NCI-H1092 treated with DMSO at 0.1 percent for 48 hours (cell line): Measurements from ENCODE around the gene PKDREJ.
A peak's percentile ranks its signal among the peaks of the same experiment; 100 is the strongest.
"Not testable (repeated sequence)": the region's sequence is repeated elsewhere in the genome, so short reads cannot be mapped to it uniquely, and the experiment has no call there.

Source experiments
- DNase-seq: peaks from one replicate; lab custom pipeline; 2025; lab: John Stamatoyannopoulos, UW

Gene PKDREJ

DNA sequence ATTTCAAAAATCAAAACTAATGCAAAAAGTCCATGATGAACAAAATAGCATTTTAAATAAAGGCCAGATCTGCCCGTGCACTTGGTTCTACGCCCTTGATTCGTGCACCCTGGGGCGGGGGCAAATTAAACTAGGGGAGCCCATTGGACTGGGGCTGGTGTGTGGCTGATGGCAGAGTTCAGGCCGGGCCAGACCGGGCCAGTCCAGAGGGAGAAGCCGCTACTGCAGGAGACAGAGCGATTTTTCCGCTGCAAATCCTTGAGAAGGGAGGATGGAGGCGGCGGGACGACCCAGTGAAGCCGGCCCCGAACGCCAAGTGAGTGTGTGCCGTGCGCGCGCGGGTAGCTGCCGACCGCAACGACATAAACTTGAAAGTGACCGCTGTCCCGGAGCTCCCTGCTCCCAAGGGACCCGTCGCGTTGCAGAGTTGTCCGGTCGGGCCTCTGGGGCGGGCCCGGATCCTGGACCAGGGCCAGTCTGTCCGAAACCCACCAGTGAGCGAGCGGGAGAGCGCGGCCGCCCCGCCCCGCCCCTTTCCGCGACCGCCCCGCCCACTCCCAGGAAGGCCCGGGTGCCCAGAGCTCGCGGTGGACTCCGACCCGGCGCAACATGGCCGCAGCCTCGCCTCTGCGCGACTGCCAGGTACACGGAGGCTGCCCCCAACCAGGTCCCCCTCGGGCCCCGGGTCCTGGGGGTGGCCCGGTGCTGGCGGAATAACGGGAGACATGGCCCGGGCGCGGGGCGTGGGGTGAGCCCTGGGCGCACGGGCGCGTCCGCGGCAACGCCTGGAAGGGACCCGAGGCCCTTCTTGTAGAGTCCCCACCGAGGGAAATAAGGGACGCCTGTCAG is 4.5 kb upstream of the PKDREJ start, which contains the start of gene TTC38:
Gene TTC38 (plus strand): TSS at position 578 of the 849 bp plus-strand sequence. CDS start 32 bp downstream, at position 610.
- peak; percentile 2 for DNase-seq

DNA sequence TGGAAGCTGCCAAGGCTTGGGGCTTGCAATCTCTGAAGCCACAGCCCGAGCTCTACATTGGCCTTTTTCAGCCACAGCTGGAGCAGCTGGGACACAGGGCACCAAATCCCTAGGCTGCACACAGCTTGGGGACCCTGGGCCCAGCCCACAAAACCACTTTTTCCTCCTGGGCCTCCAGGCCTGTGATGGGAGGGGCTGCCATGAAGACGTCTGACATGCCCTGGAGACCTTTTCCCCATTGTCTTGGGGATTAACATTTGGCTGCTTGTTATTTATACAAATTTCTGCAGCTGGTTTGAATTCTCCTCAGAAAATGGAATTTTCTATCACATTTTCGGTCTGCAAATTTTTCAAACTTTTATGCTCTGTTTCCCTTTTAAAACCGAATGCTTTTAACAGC is 2.5 kb upstream of the PKDREJ start:
- DNase-seq = not testable (repeated sequence)

- DNase-seq = not testable (repeated sequence)
Measured at GRCh38 chr22:46264520-46264919, 1.4 kb upstream of the PKDREJ start.

- no peak for DNase-seq
Measured at GRCh38 chr22:46262449-46263215, 511 bp downstream of the PKDREJ start.

- no peak for DNase-seq
Measured at GRCh38 chr22:46260038-46260437, 3.1 kb downstream of the PKDREJ start.

DNA sequence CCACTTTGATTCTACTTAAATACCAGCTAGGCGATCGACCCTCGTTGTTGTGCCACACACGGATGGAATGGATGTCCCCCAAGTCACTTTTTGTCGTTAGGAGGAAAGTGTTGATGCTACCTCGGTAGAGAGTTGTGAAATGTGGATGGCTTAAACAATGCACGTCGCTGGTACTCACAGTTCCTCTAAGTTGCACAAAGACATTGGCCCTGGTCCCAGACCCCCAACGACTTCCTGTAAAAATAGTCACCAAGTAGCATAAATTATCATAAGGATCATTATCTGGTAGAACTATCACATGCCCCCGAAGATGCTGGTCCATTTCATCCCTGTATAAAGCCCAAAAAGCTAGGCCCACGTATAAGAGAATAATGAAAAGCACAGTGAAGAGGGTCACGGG is 3.8 kb downstream of the PKDREJ start:
- DNase-seq = no peak

GRCh38 chr22:46256358-46256958 is 6.7 kb downstream of the PKDREJ start:
- DNase-seq = no peak

DNA sequence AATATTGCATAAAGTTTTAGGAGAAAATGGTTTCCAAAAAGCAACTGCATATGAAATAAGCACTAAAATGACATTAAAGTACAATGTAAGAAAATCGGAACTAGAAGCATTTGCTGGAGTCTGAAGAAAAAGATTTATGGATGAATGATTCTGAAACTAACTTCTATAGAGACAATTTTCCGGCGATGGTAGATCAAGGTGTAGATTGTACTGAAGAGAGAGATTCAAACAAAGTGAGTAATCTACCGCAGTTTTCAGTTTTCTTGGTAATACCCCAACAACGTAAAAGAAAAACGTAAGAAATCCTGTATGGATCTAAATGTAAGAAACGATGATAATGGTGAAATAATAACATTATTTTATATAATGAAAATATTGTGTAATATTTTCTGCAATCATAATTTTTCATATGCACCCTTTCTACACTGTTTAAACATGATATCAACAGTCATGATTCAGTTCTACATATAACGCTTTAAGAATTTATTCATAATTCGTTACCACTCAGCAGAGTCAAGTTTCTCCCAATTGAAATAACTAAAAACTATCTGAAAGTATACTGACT is 11.2 kb downstream of the PKDREJ start:
- no peak for DNase-seq

GRCh38 chr22:46251266-46251665 is 11.9 kb downstream of the PKDREJ start:
- DNase-seq = no peak

- no peak for DNase-seq
Measured at GRCh38 chr22:46250783-46251125, 12.4 kb downstream of the PKDREJ start.

DNA sequence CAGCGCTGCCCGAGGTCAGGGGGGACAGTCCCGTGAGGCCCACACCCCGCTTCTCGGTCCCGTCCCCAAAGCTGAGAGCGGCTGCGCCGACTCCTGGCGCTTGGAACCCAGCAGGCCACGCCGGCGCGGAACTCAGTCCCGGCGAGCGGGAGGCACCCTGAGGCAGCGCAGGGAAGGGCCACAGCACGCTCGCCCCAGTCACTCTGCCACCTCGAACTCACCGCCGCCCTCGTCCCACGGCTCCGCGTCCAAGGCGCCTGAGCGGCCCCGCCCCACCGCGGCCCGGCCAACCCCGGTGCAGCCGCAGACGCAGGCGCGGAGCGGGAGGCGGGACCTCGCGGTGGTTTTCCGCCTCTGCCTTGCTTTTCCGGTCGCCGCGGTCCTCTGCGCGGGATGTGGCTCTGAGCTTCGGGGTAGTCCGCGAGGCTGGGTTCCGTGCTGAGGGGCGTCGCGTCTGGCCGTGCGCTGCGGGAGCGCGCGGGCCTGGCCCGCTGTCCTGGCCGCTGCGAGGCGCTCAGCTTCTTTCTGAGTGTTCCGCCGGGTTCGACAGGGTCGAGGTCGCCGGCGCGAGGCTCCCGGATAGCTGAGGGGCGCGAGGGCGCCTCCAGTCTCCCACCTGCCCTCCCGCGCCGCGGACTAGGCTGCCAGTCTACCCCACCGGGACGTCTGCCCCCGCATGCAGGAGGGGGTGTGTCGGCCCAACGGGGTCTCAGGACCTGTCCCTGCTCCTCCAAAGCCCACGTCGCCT is 12.9 kb downstream of the PKDREJ start, which contains the start of gene CDPF1:
Gene CDPF1 (minus strand): TSS at position 259 of the 748 bp plus-strand sequence. CDS start 2,009 bp downstream, outside the sequence.
- peak; percentile 47 for DNase-seq

GRCh38 chr22:46247443-46247975 is 15.6 kb downstream of the PKDREJ start:
- DNase-seq = no peak

DNA sequence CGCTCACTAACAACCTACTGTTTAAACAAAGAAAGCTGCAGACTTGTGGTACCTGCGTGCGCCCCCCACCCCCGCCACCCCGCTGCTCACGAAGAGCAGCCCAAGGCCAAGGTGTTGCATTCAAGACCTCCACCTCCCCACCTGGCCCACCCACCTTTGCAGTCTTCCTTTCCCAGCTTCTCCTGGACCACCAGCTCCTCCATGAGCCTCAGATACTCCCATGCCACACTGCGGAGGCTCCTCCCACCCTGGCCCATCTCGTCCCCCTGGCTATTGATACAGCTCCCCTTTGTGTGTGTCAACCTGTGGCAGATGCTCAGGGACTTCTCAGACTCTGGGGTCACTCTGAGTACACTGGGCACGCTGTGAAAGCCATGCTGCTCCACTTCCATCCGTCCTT is 17.0 kb downstream of the PKDREJ start:
- DNase-seq = no peak

DNA sequence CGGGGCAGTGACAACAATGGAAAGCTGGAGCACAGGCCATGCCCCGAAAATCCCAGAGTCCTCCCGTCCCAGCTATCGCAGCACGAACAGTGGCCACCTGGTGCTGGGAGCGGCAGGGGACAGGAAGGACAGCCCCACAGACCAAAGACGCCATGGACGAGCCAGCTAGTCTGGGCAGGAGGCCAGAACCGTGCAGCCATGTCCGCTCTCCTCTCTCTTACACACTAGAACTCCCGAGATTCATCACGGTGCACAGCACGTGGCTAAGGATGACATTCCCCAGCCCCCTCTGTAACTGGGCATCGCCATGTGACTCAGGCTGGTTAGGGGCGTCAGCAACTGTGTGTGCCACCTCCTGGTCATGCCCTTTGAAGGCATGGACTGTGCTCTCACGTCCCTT is 17.6 kb downstream of the PKDREJ start:
- no peak for DNase-seq

GRCh38 chr22:46244771-46245170 is 18.4 kb downstream of the PKDREJ start:
- DNase-seq = no peak

GRCh38 chr22:46242076-46242475 is 21.1 kb downstream of the PKDREJ start:
- no peak for DNase-seq

- no peak for DNase-seq
Measured at GRCh38 chr22:46241396-46242007, 21.6 kb downstream of the PKDREJ start.

DNA sequence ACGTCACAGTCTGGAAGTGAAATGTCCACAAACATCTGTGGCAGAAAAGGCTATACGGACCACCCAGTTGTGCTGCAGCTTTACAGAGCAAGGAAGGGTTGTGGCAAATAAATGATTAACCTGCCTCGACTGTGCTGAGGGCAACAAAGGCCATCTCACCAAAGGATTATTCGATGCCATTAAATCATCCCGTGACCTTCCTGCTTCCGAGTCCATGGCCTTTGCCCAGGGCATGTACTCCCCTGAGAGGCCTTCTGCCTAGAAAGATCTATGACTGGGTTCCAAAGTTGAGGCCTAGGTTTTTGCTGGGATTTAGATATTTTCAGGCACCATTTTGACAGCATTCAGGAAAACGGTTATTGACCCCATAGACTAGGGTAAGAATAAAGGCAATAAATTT is 22.2 kb downstream of the PKDREJ start:
- no peak for DNase-seq

GRCh38 chr22:46240506-46240905 is 22.6 kb downstream of the PKDREJ start:
- no peak for DNase-seq

GRCh38 chr22:46240073-46240472 is 23.1 kb downstream of the PKDREJ start:
- no peak for DNase-seq
